GM12891 (cell line): ENCODE measurements around the gene GABBR2.

Experiments used
- DNase-seq: peaks from one replicate; pipeline ENCODE4 v3.0.0; 2011; ENCODE audit warnings: low spot score; ENCODE audit not compliant: insufficient read length
- FAIRE-seq: peaks from 2 replicates; lab custom pipeline; 2011; peaks lifted over from hg19 to GRCh38; lab: Jason Lieb, UNC
- PAX5 ChIP-seq: IDR thresholded peaks from 2 replicates; pipeline ENCODE4 v1.6.1; 2011; ENCODE audit warnings: low read length, moderate library complexity, mild to moderate bottlenecking; ENCODE audit not compliant: insufficient read depth, severe bottlenecking
- POLR2A ChIP-seq: IDR thresholded peaks from 2 replicates; pipeline ENCODE4 v1.6.1; 2011; ENCODE audit warnings: low read depth, low read length, control low read depth
- POLR2AphosphoS5 ChIP-seq: IDR thresholded peaks from 2 replicates; pipeline ENCODE4 v1.6.1; 2011; ENCODE audit warnings: low read depth, low read length, control low read depth
- POU2F2 ChIP-seq: IDR thresholded peaks from 2 replicates; pipeline ENCODE4 v1.6.1; 2011; ENCODE audit warnings: low read depth, mild to moderate bottlenecking, control low read depth, low read length, moderate library complexity
- SPI1 ChIP-seq: IDR thresholded peaks from 2 replicates; pipeline ENCODE4 v1.6.1; 2011; ENCODE audit warnings: low read depth, low read length, control low read depth
- TAF1 ChIP-seq: IDR thresholded peaks from 2 replicates; pipeline ENCODE4 v1.6.1; 2011; ENCODE audit warnings: low read depth, low read length, control low read depth

Gene GABBR2

DNA sequence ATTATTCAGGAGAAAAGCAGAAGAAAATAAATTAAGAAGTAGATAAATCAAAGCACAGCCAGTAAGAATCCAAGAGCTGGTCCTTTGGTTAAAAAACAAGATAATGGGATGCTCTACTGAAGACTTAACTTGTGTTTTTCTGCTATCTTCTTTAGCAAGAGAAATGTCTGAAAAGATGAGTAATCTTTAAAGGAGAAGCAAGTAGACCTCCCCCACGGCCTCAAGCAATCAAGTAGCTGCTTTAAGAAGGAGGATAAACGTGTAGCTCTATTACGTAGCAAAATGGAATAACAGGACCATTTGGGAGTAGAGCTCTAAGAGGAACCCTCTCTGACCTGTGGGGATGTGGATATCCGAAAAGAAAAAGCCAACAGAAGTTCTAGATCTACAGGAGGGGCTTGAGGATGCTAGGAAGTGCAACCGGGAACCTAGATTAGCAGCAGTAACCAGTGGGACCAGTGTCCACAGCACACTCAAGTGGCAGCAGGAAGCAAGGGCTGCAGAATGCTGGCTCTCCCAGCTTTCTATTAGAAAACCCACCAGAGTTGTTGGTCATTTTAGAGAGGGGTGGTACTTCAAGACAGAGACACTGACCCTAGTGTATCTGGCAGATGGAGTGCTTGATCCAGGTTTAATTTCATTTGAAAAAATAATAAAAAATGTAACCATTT is 185.4 kb downstream of the GABBR2 start:
- DNase-seq (no peak), FAIRE-seq (no peak)
- TF ChIP-seq POLR2AphosphoS5 (no peak), TAF1 (no peak), SPI1 (no peak), PAX5 (no peak), POLR2A (no peak), POU2F2 (no peak)

DNA sequence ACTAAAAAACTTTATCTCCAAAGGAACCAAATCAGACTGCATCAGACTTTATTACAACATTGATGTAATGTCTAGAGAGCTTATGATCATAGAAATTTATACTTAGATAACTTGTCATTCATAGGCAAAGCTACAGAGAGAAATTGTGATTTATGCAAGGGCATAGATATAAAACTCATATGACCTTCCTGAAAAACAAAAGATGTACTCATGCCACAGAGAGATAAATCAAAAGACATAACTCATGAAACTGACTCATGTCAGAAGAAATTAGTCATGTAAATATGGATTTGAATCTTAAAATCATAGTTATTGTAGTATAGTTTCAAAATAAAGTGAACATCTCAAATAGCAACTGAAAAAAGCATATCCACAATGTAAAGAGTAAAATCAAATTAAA is 186.2 kb downstream of the GABBR2 start:
- TF ChIP-seq PAX5 (no peak), POLR2AphosphoS5 (no peak), TAF1 (no peak), POU2F2 (no peak), POLR2A (no peak), SPI1 (no peak)
- FAIRE-seq = no peak
- no peak for DNase-seq

DNA sequence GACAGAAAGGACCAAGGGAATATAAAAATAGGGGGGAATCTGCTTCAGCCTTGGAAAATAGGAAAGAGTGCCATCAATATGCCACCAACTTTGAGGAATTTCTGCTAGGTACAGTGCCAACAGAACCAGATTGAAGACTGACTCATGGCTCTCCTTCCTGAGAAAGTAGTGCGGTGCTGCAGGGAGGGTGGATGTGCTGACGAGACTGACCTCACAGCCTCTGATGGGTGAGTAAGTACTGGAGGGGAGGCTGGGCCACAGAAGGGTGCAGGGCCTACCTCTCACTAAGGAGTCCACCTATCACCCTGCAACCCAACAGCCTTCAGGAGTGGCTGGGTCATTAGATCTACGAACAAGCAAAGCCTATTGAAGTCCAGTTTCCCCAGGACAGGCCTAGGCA is 187.6 kb downstream of the GABBR2 start:
- FAIRE-seq (no peak), DNase-seq (no peak)
- TF ChIP-seq POLR2AphosphoS5 = no peak
- TF ChIP-seq POLR2A = no peak
- no peak for TF ChIP-seq POU2F2
- no peak for TF ChIP-seq TAF1
- no peak for TF ChIP-seq SPI1

DNA sequence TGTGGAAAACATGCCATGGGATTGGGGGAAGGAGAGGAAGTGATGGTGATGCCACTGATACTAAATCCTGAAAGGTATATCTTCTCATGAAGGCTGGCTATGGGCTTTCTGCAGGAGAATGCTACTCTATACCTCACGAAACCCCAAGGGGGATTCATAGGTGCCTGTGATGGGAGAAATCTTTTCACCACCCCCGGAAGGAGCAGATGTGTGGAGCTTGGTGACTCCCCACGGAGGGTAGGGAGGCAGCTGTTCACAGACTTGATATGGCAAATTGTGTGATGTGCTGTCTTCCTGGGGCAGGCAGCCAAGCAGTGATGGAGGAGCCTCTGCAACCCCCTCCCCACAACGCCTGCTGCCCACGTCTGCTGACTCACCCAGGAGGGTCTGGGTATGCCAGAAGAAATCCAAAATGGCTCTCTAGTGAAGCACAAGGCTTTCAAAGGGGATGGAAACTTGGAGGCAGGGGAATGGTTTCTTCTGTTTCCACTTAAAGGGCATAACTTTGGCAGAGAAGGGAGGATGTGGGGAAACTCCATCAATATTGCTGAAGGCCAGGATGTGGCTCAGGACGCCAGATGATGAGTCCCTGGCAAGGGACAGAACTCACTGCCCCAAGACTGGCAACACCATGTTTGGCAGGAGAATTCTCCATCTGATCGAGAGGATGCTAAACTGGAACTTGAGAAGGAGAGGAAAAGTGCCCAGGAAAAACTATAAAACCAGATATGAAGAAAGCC is 188.3 kb downstream of the GABBR2 start:
- FAIRE-seq = no peak
- DNase-seq = no peak
- TF ChIP-seq POLR2A = no peak
- no peak for TF ChIP-seq POU2F2
- TF ChIP-seq POLR2AphosphoS5 = no peak
- TF ChIP-seq PAX5 = no peak
- no peak for TF ChIP-seq SPI1
- TF ChIP-seq TAF1 = no peak

DNA sequence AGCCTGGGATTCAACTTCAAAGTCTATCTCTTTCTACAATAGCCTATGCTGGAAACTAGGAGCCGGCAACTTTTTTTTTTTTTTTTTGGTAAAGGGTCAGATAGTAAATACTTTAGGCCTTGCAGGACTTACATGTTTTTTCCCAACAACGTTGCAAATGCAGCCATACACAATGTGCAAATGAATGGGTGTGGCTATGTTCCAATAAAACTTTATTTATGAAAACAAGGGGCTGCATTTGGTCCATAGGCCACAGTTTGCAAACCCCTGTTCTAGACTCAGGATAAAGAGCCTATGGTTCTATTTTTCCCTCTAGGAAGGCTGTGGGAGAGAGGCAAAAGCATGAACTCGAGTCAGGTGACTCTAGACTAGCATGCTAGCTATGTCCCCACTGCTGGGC is 189.1 kb downstream of the GABBR2 start:
- DNase-seq (no peak), FAIRE-seq (no peak)
- no peak for TF ChIP-seq POLR2A
- TF ChIP-seq POLR2AphosphoS5 = no peak
- no peak for TF ChIP-seq POU2F2
- no peak for TF ChIP-seq PAX5
- no peak for TF ChIP-seq TAF1
- no peak for TF ChIP-seq SPI1

DNA sequence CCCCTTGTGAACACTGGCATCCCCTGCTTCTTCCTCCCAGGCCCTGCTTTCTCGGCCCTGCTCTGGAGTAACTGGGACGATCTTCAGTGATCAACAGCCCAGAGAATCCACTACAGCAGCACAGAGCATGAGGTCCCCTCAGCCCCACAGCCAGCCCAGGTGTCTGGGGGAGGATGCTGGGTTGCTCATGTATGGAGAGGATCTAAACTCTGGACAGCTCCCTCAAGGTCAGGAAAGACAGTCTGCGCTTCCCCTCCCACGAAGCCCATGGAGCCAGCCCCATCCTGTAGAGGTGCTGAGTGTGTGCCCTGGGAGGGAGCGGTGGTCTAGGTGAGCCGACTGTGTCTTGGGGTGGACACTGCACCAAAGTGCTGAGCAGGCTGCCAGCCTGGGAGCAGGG is 190.2 kb downstream of the GABBR2 start:
- FAIRE-seq (no peak), DNase-seq (no peak)
- no peak for TF ChIP-seq POLR2AphosphoS5
- no peak for TF ChIP-seq SPI1
- TF ChIP-seq POLR2A = no peak
- TF ChIP-seq PAX5 = no peak
- no peak for TF ChIP-seq TAF1
- no peak for TF ChIP-seq POU2F2

DNA sequence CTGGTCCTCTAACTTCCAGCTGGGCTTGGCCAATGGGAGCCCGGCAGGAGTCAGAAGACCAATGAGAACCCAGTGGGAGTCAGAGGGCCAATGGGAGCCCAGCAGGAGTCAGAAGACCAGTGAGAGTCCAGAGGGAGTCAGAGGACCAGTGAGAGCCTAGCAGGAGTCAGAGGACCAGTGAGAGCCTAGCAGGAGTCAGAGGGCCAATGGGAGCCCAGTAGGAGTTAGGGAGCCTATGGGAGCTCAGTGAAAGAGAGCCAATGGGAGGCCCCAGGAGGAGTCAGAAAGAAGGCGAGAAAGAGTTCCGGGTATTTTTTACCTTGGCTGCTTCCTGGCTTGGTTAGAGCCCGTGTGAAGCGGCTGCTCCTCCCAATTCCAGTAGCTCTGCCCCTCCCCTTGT is 191.0 kb downstream of the GABBR2 start:
- no peak for DNase-seq
- TF ChIP-seq POLR2AphosphoS5 (no peak), PAX5 (no peak), POU2F2 (no peak), SPI1 (no peak), POLR2A (no peak), TAF1 (no peak)
- FAIRE-seq = no peak

DNA sequence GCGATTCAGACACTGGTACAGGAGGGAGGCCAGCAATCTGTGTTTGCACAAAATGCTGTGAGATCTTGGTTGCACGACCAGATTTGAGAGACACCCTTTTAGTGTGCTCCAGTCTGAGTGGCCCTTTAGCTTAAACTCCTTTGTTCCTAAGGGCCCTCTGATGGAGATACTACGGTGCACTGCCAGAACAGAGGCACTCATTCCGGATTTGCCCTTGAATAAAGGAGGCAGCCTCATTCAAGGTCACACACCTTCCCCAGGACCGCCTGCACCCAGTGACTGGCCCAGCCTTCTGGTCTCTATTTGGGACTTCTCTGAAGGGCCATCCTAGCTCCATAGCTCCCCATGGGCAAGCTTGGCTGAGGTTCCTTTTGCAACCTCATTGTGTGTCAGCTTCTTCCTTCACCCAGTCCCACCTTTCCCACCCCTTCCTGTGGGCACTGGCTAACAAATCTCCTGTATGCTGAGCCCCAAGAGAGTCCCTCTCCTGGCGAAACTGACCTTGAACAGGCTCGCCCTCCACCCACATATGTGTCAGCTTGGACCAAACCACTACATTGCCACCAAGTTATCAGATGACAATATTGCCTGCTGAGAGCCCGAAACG is 191.7 kb downstream of the GABBR2 start:
- no peak for TF ChIP-seq TAF1
- no peak for TF ChIP-seq PAX5
- no peak for TF ChIP-seq SPI1
- TF ChIP-seq POU2F2 = no peak
- no peak for TF ChIP-seq POLR2AphosphoS5
- TF ChIP-seq POLR2A = no peak
- no peak for DNase-seq
- FAIRE-seq = no peak

DNA sequence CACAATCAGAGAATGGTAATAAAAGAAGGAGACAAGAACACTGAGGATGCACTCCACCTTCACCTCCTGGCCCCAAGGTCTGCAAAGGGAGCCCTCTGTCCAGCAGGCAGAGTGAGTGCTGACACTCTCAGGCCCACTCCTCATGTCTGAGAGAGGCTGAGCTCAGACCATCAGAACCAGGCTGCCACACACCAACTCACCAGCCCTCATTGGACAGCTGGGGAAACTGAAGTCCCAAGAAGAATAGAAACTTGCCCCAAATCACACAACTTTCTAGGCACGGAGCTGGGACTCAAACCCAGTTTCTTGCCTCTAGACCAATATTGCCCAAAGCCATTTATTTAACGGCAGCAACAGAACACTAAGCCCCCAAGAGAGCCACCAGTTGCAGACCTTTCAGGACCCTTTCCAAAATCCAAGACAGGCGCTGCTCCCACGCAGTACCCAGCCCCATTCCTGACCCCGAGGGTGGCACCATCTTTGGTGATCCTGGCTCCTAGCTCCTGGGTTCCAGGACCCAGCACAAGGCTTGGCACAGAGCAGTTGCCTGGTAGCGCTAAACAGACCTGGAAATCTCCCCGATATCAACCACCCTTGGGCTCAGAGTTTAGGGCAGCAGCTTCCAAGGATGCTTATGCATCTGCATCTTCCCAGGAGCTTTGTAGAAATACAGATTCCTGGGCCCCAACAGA is 192.4 kb downstream of the GABBR2 start:
- no peak for FAIRE-seq

More for the DNA sequence above, 192.4 kb downstream of the GABBR2 start:
- TF ChIP-seq POU2F2 (no peak), SPI1 (no peak), TAF1 (no peak), POLR2AphosphoS5 (no peak), POLR2A (no peak)
- no peak for DNase-seq
